Coronary artery (tissue), 2 donors: ENCODE results near the gene PIP4K2A.
A peak's percentile ranks its signal among the peaks of the same experiment; 100 is the strongest.

Source experiments
- DNase-seq: peaks from one replicate; pipeline ENCODE4 v3.0.0-alpha.2; 2017; ENCODE audit warnings: low spot score
- H3K27ac ChIP-seq, 2 donors: fragments of 200-600 bp; sonication (generic); one replicate each; pipeline ENCODE4 v1.5.1; 2016 to 2019
- H3K4me3 ChIP-seq: fragments of 200-600 bp; sonication (generic); 2 replicates; pipeline ENCODE4 v1.5.1; 2016; ENCODE audit warnings: mild to moderate bottlenecking, moderate library complexity
- TF ChIP-seq, protein P1 (sequence below): fragments of 200-600 bp; sonication (generic); IDR thresholded peaks from one replicate; pipeline ENCODE4 v1.5.1; 2019; ENCODE audit warnings: antibody characterized with exemption

PIP4K2A gene

DNA sequence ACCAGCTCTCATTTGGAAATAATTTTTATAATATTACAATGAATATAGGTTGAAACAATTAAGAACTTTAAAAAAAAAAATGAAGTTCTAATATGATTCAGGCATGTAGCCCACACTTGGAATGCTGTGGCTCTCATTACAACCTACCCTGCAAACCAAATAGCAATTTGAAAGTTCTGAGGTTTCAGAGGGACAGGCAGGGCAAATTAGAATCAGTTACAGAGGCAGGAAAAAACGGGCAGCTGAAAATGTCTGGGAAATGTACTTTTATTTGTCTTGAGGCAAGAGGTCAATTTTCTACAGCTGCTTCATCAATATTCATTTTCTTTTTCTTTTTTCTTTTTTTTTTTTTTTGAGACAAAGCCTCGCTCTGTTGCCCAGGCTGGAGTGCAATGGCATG lies 95.3 kb downstream of the PIP4K2A start:
- no peak overlapping the region for H3K4me3 ChIP-seq

DNA sequence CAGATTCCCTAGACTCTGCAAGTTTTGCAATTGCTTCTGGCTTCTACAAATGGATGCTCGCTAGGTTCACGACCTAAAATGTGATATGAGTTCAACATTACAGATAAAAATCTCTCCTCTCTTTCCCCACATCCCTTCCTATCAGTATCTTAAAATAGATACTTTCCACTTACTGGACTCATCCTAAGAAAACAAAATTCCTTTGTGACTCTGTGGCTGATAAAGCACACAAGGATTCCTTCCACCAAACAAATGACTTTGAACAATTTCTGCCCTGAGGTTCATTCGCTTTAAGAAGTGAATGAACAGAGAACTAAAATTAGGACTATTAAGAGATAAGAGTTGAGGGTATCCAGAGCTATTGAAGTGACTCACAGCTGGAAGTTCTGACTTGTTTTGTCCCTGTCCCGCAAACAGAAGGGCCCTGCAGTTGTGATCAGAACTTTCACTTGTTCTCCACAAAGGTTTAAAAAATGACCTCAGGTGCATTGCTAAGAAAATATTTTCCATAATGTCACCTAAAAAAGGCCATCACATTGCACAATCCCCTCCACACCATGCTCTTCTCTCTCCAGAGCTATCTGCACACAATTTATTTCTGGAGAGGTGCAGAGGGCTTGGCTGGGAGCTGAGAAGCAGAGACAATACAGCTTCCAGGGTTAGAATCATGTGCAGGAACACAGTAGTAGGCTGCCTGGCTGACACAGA lies 96.1 kb downstream of the PIP4K2A start:
- peak overlapping the region; percentile 31 to 40 for H3K27ac ChIP-seq
- no peak for DNase-seq
- TF ChIP-seq, protein P1, sequence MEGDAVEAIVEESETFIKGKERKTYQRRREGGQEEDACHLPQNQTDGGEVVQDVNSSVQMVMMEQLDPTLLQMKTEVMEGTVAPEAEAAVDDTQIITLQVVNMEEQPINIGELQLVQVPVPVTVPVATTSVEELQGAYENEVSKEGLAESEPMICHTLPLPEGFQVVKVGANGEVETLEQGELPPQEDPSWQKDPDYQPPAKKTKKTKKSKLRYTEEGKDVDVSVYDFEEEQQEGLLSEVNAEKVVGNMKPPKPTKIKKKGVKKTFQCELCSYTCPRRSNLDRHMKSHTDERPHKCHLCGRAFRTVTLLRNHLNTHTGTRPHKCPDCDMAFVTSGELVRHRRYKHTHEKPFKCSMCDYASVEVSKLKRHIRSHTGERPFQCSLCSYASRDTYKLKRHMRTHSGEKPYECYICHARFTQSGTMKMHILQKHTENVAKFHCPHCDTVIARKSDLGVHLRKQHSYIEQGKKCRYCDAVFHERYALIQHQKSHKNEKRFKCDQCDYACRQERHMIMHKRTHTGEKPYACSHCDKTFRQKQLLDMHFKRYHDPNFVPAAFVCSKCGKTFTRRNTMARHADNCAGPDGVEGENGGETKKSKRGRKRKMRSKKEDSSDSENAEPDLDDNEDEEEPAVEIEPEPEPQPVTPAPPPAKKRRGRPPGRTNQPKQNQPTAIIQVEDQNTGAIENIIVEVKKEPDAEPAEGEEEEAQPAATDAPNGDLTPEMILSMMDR, result no peak
- no peak overlapping the region for H3K4me3 ChIP-seq

More for the DNA sequence above, 95.3 kb downstream of the PIP4K2A start:
- TF ChIP-seq, protein P1, result no peak
- no peak for DNase-seq
- no peak overlapping the region for H3K27ac ChIP-seq

DNA sequence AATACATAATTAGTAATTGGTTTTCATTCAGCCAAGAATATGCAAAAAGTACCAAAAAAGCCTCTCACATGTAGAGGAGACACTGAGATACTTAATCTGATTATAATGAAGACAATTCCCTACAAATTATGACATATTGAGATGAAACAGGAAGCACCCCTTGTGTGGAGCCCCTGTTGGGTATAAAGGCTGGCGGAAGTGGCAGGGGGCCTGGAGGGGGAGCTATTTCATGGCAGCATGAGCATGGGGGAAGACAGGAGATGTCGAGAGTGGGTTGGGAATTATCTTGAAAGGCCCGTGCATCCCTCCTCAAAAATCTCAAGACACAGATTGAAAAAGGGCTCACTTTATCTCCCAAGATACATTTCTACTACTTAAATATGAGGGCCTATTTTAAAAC lies 96.9 kb downstream of the PIP4K2A start:
- TF ChIP-seq, protein P1, result no peak
- no peak for DNase-seq
- Histone ChIP-seq H3K27ac (peak overlapping the region; percentile 31 to 40), H3K4me3 (no peak overlapping the region)

DNA sequence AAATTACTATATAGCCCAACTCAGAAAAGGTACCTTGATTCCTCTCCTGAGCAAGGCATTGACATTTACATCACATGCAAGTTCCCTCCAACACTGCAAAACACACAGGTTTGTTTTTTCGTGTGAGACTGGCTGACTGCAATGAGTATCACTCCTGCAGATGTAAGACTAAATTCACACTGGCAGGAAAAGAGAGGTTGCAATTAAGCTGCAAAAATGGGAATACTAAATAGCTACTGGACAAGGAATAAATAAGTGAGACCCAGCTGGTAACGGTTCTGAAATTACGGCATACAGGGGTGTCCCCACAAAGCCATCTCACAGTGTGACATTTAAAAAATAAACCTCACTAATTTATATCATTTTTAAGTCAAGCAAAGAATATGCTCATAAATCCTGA lies 97.3 kb downstream of the PIP4K2A start:
- no peak for DNase-seq
- Histone ChIP-seq H3K4me3 (no peak overlapping the region), H3K27ac (peak overlapping the region in 1 of 2 donors; percentile 7)
- TF ChIP-seq, protein P1, result no peak

DNA sequence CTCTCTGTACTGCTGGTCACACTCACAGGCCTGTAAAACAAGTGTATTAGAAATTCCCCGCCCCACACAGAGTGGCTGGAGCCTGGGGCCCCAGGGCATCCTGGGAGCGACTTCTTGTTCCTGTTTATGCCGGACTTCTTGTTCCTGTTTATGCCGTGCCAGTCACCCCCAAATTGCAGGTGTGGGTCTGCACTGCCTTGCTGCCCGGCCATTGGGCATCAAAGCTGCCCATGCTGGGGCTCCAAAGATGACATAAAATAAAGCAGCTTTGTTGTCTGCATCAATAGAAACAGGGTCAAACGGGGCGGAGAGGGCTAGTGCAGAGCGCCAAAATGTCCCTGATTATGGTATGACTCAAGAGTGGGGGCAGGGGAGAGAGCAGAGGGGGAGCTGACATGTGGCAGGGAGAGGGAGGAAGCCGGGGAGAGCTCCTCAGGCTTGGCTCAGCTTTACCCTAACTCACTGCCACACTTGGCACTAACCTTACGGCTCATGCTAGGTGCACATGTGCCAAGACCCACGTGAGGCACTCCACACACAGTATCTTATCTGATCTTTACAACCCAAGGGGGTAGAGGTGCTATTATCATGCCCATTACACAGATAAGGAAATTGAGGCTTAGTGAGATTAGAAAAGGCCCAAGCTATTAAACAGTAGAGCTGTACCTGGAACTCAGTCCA lies 98.4 kb downstream of the PIP4K2A start:
- no peak for DNase-seq
- H3K4me3 ChIP-seq, result peak overlapping the region; percentile 37
- TF ChIP-seq, protein P1, result no peak
- peak overlapping the region; percentile 33 to 55 for H3K27ac ChIP-seq

DNA sequence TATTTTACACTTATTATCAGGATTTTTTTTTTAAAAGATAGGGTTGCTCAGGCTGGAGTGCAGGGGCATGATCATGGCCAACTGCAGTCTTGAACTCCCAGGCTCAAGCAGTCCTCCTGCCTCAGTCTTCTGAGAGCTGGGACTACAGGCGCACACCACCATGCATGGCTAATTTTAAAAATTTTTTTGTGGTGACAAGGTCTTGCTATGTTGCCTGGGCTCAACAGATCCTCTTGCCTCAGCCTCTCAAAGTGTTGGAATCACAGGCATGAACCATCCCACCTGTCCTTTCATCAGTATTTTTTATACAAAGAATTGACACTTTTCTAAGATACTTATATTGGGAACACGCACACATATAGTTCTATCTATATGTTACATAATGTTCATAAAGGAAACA lies 99.3 kb downstream of the PIP4K2A start:
- no peak for DNase-seq
- H3K27ac ChIP-seq, result peak overlapping the region in 1 of 2 donors; percentile 55
- H3K4me3 ChIP-seq, result no peak overlapping the region
- TF ChIP-seq, protein P1, result no peak

DNA sequence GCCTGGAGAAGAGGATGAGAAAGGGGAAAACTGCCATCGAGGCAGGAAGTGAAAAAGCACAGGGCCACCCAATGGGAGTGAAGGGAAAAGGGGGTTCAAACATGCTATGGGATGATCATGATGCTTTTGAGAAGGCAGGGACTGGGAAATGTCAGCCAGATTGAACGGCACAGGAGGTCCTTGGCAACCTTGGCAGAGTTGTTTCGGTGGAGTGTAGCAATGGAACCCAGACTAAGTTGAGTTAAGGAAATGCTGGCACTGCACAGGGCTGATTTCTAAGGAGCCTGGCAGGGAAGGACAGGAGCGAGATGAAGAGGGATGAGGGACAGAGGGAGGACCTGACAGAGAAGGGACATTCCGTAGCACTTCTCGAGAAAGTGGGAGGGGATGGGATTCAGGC lies 101.4 kb downstream of the PIP4K2A start:
- TF ChIP-seq, protein P1, result no peak
- Histone ChIP-seq H3K27ac (no peak overlapping the region), H3K4me3 (no peak overlapping the region)
- DNase-seq, result no peak
